Posterior vena cava (tissue), 2 donors: ENCODE data around the gene MUC20. TPM values are rescaled to one million over a fixed set of nuclear protein-coding genes. Genes with fewer than 3 reads are reported as not detected.
"Not testable (repeated sequence)": the region's sequence is repeated elsewhere in the genome, so short reads cannot be mapped to it uniquely, and the experiment has no call there.

Experiments used
- DNase-seq: peaks from one replicate; pipeline ENCODE4 v3.0.0-alpha.2; 2020; ENCODE audit warnings: low spot score
- intact Hi-C, 2 donors: fragments of 100-400 bp; cut with DNase I; formaldehyde crosslinking; loops; one replicate each; pipeline versions ENCODE4 v1.14.1 to v1.14.2; 2022 to 2023
- total RNA-seq, 2 donors: library from RNA; stranded (reverse); fragmentation: NEBNext Ultra II Directional; extraction: Animal tissue kit (Norgen Biotek cat#: 25700); gene quantifications; one replicate each; pipeline ENCODE4 v1.2.1, GENCODE V29; 2021
- donor health status: DM: yes; HTN: yes; CAD: no.
- donor health status: DM: yes; HTN: yes; CAD: no.

Gene MUC20
- total RNA-seq, 2 donors from 2014 or later, result 3.8 to 9.4 TPM

GRCh38 chr3:195763843-195764825 lies 43.4 kb downstream of the MUC20 start:
- intact Hi-C loops, result no loop called here
- DNase-seq, result peak; percentile 65

GRCh38 chr3:195764961-195765706 lies 44.4 kb downstream of the MUC20 start:
- intact Hi-C loops, result no loop called here
- DNase-seq, result peak; percentile 67

DNA sequence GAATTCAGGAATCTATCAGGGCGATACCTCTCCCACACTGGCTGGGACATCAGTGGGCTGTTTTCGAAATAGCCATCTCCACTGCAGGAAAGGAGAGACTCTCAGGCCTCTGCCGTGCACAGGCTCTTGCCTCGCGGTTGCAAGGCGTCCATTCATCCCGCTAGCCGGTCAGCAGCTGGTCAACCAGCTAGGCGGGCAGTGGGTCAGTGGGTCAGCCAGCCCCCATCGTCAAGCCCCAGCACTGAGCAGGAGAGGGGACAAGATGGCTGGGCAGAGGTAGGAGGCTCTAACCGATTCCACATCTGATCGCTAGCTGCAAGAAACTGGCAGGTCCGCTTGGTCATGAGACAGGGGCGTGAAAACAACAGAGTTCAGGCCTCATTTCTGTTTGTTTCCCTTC lies 45.9 kb downstream of the MUC20 start:
- DNase-seq, result peak; percentile 58
- intact Hi-C loops, result no loop called here

DNA sequence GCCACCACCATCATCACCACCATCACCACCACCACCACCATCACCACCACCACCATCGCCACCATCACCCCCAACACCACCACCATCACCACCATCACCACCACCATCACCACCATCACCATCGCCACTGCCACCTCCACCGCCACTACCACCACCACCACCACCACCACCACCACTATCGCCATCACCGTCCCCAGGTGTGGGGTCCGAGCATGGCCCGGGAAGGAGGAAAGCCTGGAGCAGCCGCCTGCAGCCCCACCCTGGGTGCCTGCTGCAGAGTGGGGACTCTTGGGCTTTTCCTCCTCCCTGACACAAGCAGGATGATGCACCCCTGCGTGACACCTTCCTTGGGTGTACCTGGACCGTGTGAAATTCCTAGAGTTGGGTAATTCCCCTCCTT lies 47.0 kb downstream of the MUC20 start:
- intact Hi-C loops, result no loop called here
- DNase-seq, result peak; percentile 44

DNA sequence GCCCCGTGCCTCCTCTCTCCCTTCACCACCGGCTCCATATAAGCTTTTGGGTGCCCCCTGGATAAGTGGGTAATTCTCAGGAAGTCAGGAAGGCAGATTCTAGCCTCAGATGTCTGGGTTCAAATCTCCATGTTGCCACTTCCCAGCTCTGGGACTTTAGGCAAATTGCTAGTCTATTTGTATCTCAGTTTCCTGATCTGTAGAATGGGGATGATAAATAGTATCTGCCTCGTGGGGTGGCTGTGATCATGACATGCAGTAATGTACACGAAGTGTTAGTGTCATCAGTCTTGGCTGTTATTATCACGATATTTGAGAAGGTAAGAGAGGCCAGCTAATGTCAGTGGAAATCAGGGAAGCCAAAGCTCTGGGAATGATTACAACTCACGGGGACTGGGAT lies 47.6 kb downstream of the MUC20 start:
- intact Hi-C loops, result no loop called here
- DNase-seq, result no peak

DNA sequence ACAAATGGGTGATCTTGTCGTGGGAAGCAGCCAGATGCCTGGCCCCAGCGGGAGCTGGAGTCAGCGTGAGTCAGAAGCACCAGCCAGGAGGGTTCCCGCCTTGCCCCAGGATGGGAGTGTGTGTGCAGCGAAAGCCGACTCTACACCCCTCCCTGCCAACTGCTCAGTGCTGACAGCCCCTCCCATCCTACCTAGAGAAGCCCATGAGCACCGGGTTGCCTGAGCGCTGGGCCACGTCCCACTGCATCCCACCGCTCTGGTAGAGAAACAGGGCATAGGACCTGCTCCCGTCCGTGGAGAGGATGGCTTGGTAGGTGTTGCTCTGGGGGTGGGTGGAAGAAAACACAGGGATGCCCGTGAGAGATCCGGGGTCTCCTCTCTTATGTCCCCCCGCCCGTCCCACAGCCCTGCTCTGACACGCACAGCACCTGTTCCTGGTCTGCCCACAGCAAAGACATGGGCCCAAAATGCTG lies 48.1 kb downstream of the MUC20 start:
- intact Hi-C loops, result no loop called here
- peak; percentile 76 for DNase-seq

DNA sequence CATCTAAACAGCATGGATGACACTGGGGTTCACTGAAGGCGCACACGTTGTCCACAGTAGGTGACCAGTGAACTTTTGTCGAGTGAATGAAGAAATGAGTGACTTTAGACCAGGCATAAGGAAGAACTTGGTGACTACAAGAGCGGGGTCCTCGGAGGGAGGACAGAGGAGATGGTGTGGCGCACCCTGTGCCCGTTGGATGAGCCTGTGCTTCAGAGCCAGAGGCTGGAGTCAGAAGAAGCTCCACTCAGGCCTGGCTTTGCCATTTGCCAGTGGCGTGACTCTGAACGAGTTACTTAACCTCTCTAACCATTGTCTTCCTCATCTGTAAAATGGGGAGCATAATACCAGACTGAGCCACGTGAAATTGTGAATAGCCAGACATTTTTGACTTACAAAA lies 48.8 kb downstream of the MUC20 start:
- intact Hi-C loops, result no loop called here
- peak; percentile 62 for DNase-seq

GRCh38 chr3:195770081-195770840 lies 49.5 kb downstream of the MUC20 start:
- DNase-seq, result peak; percentile 68

GRCh38 chr3:195770841-195771645 lies 50.3 kb downstream of the MUC20 start:
- intact Hi-C loops, DNase-seq: not testable (repeated sequence)

More at GRCh38 chr3:195770081-195770840, 49.5 kb downstream of the MUC20 start:
- intact Hi-C loops, result no loop called here

DNA sequence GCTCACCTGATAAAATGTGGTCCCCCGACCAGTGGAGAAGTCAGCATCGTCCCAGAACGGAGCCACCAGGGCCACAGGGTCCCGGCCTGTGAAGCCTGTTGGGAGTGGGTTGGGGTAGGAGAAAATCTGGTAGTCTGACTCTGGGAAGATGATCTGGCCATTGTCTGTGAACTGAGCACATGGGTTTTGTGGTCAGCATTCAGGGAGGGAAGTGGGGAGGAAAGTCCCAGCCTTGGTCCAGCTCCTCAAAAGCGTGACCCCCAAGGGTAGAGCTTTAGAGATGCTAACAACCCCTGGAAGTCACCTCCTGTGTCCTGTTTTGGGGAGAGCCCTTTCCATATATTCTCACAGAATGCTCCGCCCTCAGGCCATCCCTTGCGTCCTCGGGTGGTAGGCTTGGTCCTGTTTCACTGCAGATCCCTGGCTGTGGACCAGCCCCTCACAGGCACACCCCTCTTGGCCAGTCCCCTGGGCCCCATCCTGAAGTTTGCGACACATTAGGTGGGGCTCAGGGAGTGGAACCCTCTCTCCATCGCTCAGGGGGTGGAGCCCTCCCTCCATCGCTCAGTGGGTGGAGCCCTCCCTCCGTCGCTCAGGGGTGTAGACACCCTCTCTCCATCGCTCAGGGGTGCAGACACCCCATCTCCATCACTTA lies 51.0 kb downstream of the MUC20 start:
- intact Hi-C loops, result no loop called here
- DNase-seq, result no peak

DNA sequence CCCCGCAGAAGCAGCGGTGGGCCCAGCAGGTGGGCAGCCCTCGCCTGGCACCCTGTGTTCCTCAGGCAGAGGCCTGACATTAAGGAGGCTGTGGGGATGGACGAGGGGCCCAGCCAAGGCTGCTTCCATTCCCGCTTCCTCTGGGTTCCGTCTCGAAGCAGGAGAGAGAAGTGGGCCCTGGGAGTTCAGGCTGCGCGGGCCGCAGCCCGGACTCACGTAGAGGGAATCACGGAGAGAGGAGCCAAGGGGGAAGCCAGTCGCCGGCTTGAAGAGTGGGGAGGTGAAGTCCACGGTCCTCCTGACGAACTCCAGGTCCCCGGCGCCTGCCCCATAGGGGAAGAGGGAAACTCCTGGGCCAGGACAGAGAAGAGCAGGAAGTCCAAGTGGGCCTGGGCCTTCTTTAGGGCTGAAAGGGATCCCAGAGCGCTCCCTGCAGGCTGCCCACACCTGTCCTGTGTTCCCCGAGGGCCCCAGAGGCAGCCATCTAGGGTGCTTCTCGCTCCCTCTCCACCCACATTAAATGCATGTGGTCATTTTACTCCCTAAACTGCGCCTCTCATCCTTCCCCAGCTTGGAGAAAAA lies 53.3 kb downstream of the MUC20 start:
- intact Hi-C loops, result no loop called here
- DNase-seq, result no peak

- intact Hi-C loops, result no loop called here
- no peak for DNase-seq
Observed at GRCh38 chr3:195774917-195775316, 54.1 kb downstream of the MUC20 start.

DNA sequence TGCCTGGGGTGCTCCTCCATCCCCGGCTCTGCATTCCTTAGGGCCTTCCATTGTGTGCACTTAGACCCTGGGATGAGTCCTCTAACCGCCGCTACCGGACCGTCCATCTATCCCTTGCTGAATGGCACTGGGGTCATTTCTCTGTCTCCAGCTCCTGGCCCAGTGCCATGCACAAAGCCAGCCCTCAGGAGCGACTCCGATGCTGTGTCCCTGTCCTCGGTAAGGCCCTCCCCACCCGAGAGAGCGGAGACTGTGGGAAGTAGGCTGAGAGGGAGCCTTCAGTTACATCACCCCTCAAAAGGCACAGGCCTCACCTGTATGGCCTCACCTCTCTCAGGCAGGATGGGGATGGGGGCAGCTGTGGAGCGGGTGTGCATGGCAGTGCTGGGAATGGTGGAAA lies 57.2 kb downstream of the MUC20 start:
- no peak for DNase-seq
- intact Hi-C loops, result no loop called here

- intact Hi-C loops, DNase-seq: not testable (repeated sequence)
Observed at GRCh38 chr3:195781236-195781635, 60.5 kb downstream of the MUC20 start.
